C4-2B (cell line): Measurements from ENCODE around the gene CRYAB.

Experiments used
- ZFX ChIP-seq: fragments of 450-650 bp; IDR thresholded peaks from 2 replicates; pipeline ENCODE4 v1.6.1; 2017
- TF ChIP-seq, protein P1 (sequence below): fragments of 450-650 bp; conservative IDR thresholded peaks from 2 replicates; pipeline ENCODE4 v1.5.1; 2017; ENCODE audit warnings: mild to moderate bottlenecking

- TF ChIP-seq, protein P1, sequence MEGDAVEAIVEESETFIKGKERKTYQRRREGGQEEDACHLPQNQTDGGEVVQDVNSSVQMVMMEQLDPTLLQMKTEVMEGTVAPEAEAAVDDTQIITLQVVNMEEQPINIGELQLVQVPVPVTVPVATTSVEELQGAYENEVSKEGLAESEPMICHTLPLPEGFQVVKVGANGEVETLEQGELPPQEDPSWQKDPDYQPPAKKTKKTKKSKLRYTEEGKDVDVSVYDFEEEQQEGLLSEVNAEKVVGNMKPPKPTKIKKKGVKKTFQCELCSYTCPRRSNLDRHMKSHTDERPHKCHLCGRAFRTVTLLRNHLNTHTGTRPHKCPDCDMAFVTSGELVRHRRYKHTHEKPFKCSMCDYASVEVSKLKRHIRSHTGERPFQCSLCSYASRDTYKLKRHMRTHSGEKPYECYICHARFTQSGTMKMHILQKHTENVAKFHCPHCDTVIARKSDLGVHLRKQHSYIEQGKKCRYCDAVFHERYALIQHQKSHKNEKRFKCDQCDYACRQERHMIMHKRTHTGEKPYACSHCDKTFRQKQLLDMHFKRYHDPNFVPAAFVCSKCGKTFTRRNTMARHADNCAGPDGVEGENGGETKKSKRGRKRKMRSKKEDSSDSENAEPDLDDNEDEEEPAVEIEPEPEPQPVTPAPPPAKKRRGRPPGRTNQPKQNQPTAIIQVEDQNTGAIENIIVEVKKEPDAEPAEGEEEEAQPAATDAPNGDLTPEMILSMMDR = no peak; the same call in 1 of the 2 replicates
- no peak for TF ChIP-seq ZFX
Measured at GRCh38 chr11:111926505-111927391, 15.2 kb upstream of the CRYAB start.
